ENCODE measurements around the gene TBC1D2B. TPM values are rescaled to one million over a fixed set of nuclear protein-coding genes. Genes with fewer than 3 reads are reported as not detected.
A peak's percentile ranks its signal among the peaks of the same experiment; 100 is the strongest.

The TBC1D2B gene
- total and polyA plus RNA-seq, 2 donors (not counting 3 experiments of a cell fraction or from before 2014, with no cell fraction given), result 30.8 to 46.1 TPM

- H3K27me3 ChIP-seq (ENCODE audit: control insufficient read depth in 2 of 2, insufficient read depth in 2 of 2, low read length in 2 of 2), result no peaks in the 10 kb centered on the region
- FAIRE-seq (no peak), DNase-seq (ENCODE audit: low read depth, low spot score) (no peak)
- CTCF ChIA-PET, result interaction anchor here (2.5 kb wide), 1 partner anchor 31 kb away, joined by 12 read pairs; no protein-coding TSS in a partner anchor
- H3K79me2 ChIP-seq (ENCODE audit: control insufficient read depth, insufficient read depth, low read length), result peaks cover 36% of the 10 kb centered on the region
- no TSS peak for BruUV-seq (replicated peaks)
- TF ChIP-seq, protein P1, sequence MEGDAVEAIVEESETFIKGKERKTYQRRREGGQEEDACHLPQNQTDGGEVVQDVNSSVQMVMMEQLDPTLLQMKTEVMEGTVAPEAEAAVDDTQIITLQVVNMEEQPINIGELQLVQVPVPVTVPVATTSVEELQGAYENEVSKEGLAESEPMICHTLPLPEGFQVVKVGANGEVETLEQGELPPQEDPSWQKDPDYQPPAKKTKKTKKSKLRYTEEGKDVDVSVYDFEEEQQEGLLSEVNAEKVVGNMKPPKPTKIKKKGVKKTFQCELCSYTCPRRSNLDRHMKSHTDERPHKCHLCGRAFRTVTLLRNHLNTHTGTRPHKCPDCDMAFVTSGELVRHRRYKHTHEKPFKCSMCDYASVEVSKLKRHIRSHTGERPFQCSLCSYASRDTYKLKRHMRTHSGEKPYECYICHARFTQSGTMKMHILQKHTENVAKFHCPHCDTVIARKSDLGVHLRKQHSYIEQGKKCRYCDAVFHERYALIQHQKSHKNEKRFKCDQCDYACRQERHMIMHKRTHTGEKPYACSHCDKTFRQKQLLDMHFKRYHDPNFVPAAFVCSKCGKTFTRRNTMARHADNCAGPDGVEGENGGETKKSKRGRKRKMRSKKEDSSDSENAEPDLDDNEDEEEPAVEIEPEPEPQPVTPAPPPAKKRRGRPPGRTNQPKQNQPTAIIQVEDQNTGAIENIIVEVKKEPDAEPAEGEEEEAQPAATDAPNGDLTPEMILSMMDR (IDR thresholded peaks at IDR 0.05; ENCODE audit: extremely low read depth in 1 of 2, insufficient read depth in 1 of 2, low read depth in 1 of 2, low read length in 2 of 2), result no peak
- TF ChIP-seq EZH2 (IDR thresholded peaks at IDR 0.05; ENCODE audit: borderline replicate concordance, low read depth, low read length, severe bottlenecking) (no peak), GATA2 (IDR thresholded peaks at IDR 0.05; ENCODE audit: insufficient read depth, insufficient read length, low read depth, low read length) (no peak), POLR2AphosphoS5 (IDR thresholded peaks at IDR 0.05; ENCODE audit: insufficient read depth, low read depth, low read length) (no peak), POLR2A (IDR thresholded peaks at IDR 0.05; ENCODE audit: low read depth, low read length) (no peak), MAX (IDR thresholded peaks at IDR 0.05; ENCODE audit: insufficient read depth, insufficient read length) (no peak), MYC (IDR thresholded peaks at IDR 0.05; ENCODE audit: low read depth, low read length) (no peak), JUN (IDR thresholded peaks at IDR 0.05; ENCODE audit: borderline replicate concordance, insufficient read depth, insufficient read length, low read depth) (no peak), FOS (IDR thresholded peaks at IDR 0.05; ENCODE audit: borderline replicate concordance, insufficient read depth, low read length) (no peak)
- H3K36me3 ChIP-seq (ENCODE audit: control insufficient read depth in 2 of 2, extremely low read depth in 1 of 2, insufficient read depth in 2 of 2, low read length in 2 of 2), result no peaks in the 10 kb centered on the region
- H2AFZ ChIP-seq (ENCODE audit: low read depth, low read length), result peak overlapping the region; percentile 88
- dilution Hi-C loops (cut with MboI; ENCODE audit: extremely low pct_ligation_motif_present, low sequenced_read_pairs), result no loop called here
- H4K20me1 ChIP-seq (replicated peaks; ENCODE audit: control insufficient read depth, extremely low read depth, insufficient read depth, low read length), result no peaks in the 10 kb centered on the region
- H3K4me2 ChIP-seq (ENCODE audit: insufficient read depth, low read length), result peak overlapping the region; percentile 61
- no peaks in the 10 kb centered on the region for H3K9me1 ChIP-seq (replicated peaks; ENCODE audit: control insufficient read depth, extremely low read depth, insufficient read depth, low read length)
- intact Hi-C loops (cut with micrococcal nuclease), result loop anchor here (1.0 to 2.0 kb wide), 5 partner anchors 9 to 77 kb away; no protein-coding TSS in a partner anchor
- POLR2A ChIA-PET, result no interaction called here
- H3K27ac ChIP-seq (ENCODE audit: insufficient read depth, low read depth, low read length), result no peak overlapping the region
- H3K4me1 ChIP-seq (ENCODE audit: control insufficient read depth, extremely low read depth, insufficient read depth, low read length), result peaks cover 17% of the 10 kb centered on the region
- H3K9me3 ChIP-seq (replicated peaks; ENCODE audit: control insufficient read depth, insufficient read depth, low read length), result no peaks in the 10 kb centered on the region
- H3K4me3 ChIP-seq (replicated peaks in 1 of 3; ENCODE audit: insufficient read depth in 1 of 3, low read depth in 1 of 3, low read length in 3 of 3), result peak overlapping the region; percentile 28 to 84 (median 34)
- no peak overlapping the region for H3K9ac ChIP-seq (replicated peaks; ENCODE audit: extremely low read depth, insufficient read depth, low read length)
Observed at GRCh38 chr15:78077871-78078210, 330 bp upstream of the TBC1D2B start.

Measured in endothelial cell of umbilical vein (primary cell).